H9 (cell line): ENCODE data around the gene KLF6. TPM values are rescaled to one million over a fixed set of nuclear protein-coding genes. Genes with fewer than 3 reads are reported as not detected.

Experiments
- DNase-seq: peaks from one replicate; pipeline ENCODE4 v3.0.0-alpha.2; 2017
- H2AFZ ChIP-seq: one replicate; pipeline ENCODE4 v1.6.1; 2013; ENCODE audit warnings: mild to moderate bottlenecking, low read length, control low read depth, moderate library complexity
- H2AK5ac ChIP-seq: 2 replicates; pipeline ENCODE4 v1.6.1; 2013; ENCODE audit warnings: low read length, control low read depth, mixed read lengths; ENCODE audit not compliant: insufficient read length
- H2BK120ac ChIP-seq: one replicate; pipeline ENCODE4 v1.6.1; 2013; ENCODE audit warnings: low read depth, mild to moderate bottlenecking, low read length, control low read depth, inconsistent platforms; ENCODE audit not compliant: poor library complexity, severe bottlenecking
- H2BK12ac ChIP-seq: 2 replicates; pipeline ENCODE4 v1.6.1; 2013; ENCODE audit warnings: low read length, control low read depth, mixed read lengths, low read depth; ENCODE audit not compliant: insufficient read length
- H2BK15ac ChIP-seq: 2 replicates; pipeline ENCODE4 v1.6.1; 2013; ENCODE audit warnings: low read depth, low read length, control low read depth
- H2BK20ac ChIP-seq: one replicate; pipeline ENCODE4 v1.6.1; 2013; ENCODE audit warnings: low read depth, mild to moderate bottlenecking, low read length, control low read depth, inconsistent platforms; ENCODE audit not compliant: poor library complexity, severe bottlenecking
- H2BK5ac ChIP-seq: 2 replicates; pipeline ENCODE4 v1.6.1; 2013; ENCODE audit warnings: low read length, control low read depth, mixed read lengths; ENCODE audit not compliant: insufficient read length
- H3K14ac ChIP-seq: 2 replicates; pipeline ENCODE4 v1.6.1; 2013; ENCODE audit warnings: low read length, control low read depth; ENCODE audit not compliant: insufficient read depth
- H3K18ac ChIP-seq: 2 replicates; pipeline ENCODE4 v1.6.1; 2013; ENCODE audit warnings: low read depth, mild to moderate bottlenecking, mixed read lengths, low read length, control low read depth; ENCODE audit not compliant: insufficient read length
- H3K23ac ChIP-seq: 2 replicates; pipeline ENCODE4 v1.6.1; 2013; ENCODE audit warnings: low read length, control low read depth, mixed read lengths, low read depth; ENCODE audit not compliant: insufficient read length
- H3K23me2 ChIP-seq: 2 replicates; pipeline ENCODE4 v1.6.1; 2013; ENCODE audit warnings: low read depth, mild to moderate bottlenecking, mixed read lengths, low read length, control low read depth; ENCODE audit not compliant: insufficient read length, poor library complexity, severe bottlenecking
- H3K27ac ChIP-seq: 2 replicates; pipeline ENCODE4 v1.5.1; 2013; ENCODE audit warnings: low read length, control low read depth, mixed read lengths, low read depth; ENCODE audit not compliant: insufficient read length
- H3K27me3 ChIP-seq: 2 replicates; pipeline ENCODE4 v1.6.1; 2013; ENCODE audit warnings: low read length, control low read depth, inconsistent platforms; ENCODE audit not compliant: insufficient read depth
- H3K4ac ChIP-seq: 2 replicates; pipeline ENCODE4 v1.6.1; 2013; ENCODE audit warnings: low read depth, mild to moderate bottlenecking, control low read depth, inconsistent platforms, low read length, moderate library complexity
- H3K4me1 ChIP-seq: 2 replicates; pipeline ENCODE4 v1.6.1; 2013; ENCODE audit warnings: low read length, control low read depth, inconsistent platforms; ENCODE audit not compliant: insufficient read depth
- H3K4me2 ChIP-seq: 2 replicates; pipeline ENCODE4 v1.6.1; 2013; ENCODE audit warnings: low read length, control low read depth, mixed read lengths; ENCODE audit not compliant: insufficient read length, insufficient read depth
- H3K56ac ChIP-seq: 2 replicates; pipeline ENCODE4 v1.6.1; 2013; ENCODE audit warnings: low read depth, mild to moderate bottlenecking, mixed read lengths, low read length, control low read depth; ENCODE audit not compliant: insufficient read length
- H3K79me1 ChIP-seq: 2 replicates; pipeline ENCODE4 v1.6.1; 2013; ENCODE audit warnings: low read depth, mild to moderate bottlenecking, moderate library complexity, low read length, control low read depth, inconsistent platforms; ENCODE audit not compliant: insufficient read depth, poor library complexity, severe bottlenecking
- H3K79me2 ChIP-seq: 2 replicates; pipeline ENCODE4 v1.6.1; 2013; ENCODE audit warnings: low read length, control low read depth, inconsistent platforms; ENCODE audit not compliant: insufficient read depth
- H3K9ac ChIP-seq: 2 replicates; pipeline ENCODE4 v1.6.1; 2013; ENCODE audit warnings: low read length, control low read depth, mixed read lengths; ENCODE audit not compliant: insufficient read length; ENCODE audit errors: extremely low read depth
- H3K9me3 ChIP-seq: one replicate; pipeline ENCODE4 v1.6.1; 2013; ENCODE audit warnings: low read depth, low read length, inconsistent platforms; ENCODE audit not compliant: control insufficient read depth
- H3T11ph ChIP-seq: one replicate; pipeline ENCODE4 v1.6.1; 2013; ENCODE audit warnings: mild to moderate bottlenecking, low read length, control low read depth, inconsistent platforms
- H4K20me1 ChIP-seq: one replicate; pipeline ENCODE4 v1.6.1; 2013; ENCODE audit not compliant: control insufficient read depth, insufficient read length, insufficient read depth
- H4K5ac ChIP-seq: 2 replicates; pipeline ENCODE4 v1.6.1; 2013; ENCODE audit warnings: low read depth, mild to moderate bottlenecking, mixed read lengths, low read length, control low read depth; ENCODE audit not compliant: insufficient read length
- H4K8ac ChIP-seq: replicated peaks from 2 replicates; pipeline ENCODE4 v1.6.1; 2013; ENCODE audit warnings: low read length, control low read depth, mixed read lengths, low read depth; ENCODE audit not compliant: insufficient read length
- H4K91ac ChIP-seq: 2 replicates; pipeline ENCODE4 v1.6.1; 2013; ENCODE audit warnings: low read depth, mild to moderate bottlenecking, moderate library complexity, mixed read lengths, low read length, control low read depth; ENCODE audit not compliant: insufficient read length
- H3K27ac Mint-ChIP-seq, 3 experiments: 2 replicates in 2 of 3; 3 replicates in 1 of 3; pipeline ENCODE4 v1.8.0; 2020 to 2021; ENCODE audit warnings: mixed read lengths in 3 of 3, mild to moderate bottlenecking in 1 of 3, moderate library complexity in 1 of 3
- H3K27me3 Mint-ChIP-seq: 2 replicates; pipeline ENCODE4 v1.8.0; 2021; ENCODE audit warnings: low read depth, mild to moderate bottlenecking, moderate library complexity, mixed read lengths
- H3K36me3 Mint-ChIP-seq, 3 experiments: 2 replicates in 2 of 3; 3 replicates in 1 of 3; pipeline ENCODE4 v1.8.0; 2020 to 2021; ENCODE audit warnings: low read depth in 3 of 3, mixed read lengths in 3 of 3; ENCODE audit not compliant: insufficient read depth in 1 of 3
- H3K4me1 Mint-ChIP-seq, 2 experiments: 2 replicates each; pipeline ENCODE4 v1.8.0; 2020; ENCODE audit warnings: mixed read lengths in 2 of 2
- H3K4me3 Mint-ChIP-seq, 2 experiments: 2 replicates in 1 of 2; 3 replicates in 1 of 2; pipeline ENCODE4 v1.8.0; 2020 to 2021; ENCODE audit warnings: mild to moderate bottlenecking in 2 of 2, mixed read lengths in 2 of 2, moderate library complexity in 1 of 2
- H3K9me3 Mint-ChIP-seq, 2 experiments: 2 replicates in 1 of 2; 3 replicates in 1 of 2; pipeline ENCODE4 v1.8.0; 2020; ENCODE audit warnings: mild to moderate bottlenecking in 2 of 2, mixed read lengths in 2 of 2, moderate library complexity in 1 of 2
- WGBS: extraction: QIAGEN DNeasy Blood & Tissue Kit; methylation state at CpG from one replicate; pipeline ENCODE4 v1.1.7; 2013; ENCODE audit warnings: missing lambda C conversion rate, low lambda C conversion rate, mixed read lengths; ENCODE audit not compliant: insufficient read length; ENCODE audit errors: extremely low coverage; 5-methylcytosine and 5-hydroxymethylcytosine counted together
- total RNA-seq: library from RNA; stranded (reverse); gene quantifications from 2 replicates; pipeline ENCODE4 v1.2.1, GENCODE V29; 2021
- TF ChIP-seq, protein P1 (sequence below): fragments of 200-600 bp; sonication (generic); conservative IDR thresholded peaks from 3 replicates; pipeline ENCODE4 v1.8.0; 2021; ENCODE audit warnings: antibody characterized with exemption, mild to moderate bottlenecking

Gene KLF6
- total RNA-seq, 1 experiment from 2014 or later, result 19.3 TPM

DNA sequence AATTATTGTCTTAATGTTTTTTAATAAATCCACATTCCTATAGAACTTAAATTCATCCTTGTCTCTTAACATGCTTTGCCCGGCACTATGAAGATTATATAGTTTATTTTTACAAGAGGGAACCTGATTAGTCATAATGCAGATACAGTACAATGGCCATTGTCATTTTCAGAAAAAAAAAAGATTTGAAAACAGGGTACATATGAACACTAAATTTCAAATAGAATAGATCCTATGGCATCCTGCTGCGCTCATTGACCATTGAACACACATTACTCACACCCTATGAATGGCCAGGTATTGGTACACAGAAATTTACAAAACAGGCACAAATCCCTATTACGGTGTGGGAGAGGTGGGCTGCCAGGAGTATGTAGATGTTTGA lies 2.0 kb upstream of the KLF6 start:
- Mint-ChIP-seq H3K27me3 (peaks cover 4% of the 10 kb centered on the region; the same call in 1 of the 2 replicates), H3K9me3 (peaks cover 5 to 8% of the 10 kb centered on the region in 2 experiments; a peak in 4 of 5 replicates), H3K27ac (peak overlapping the region in 2 of 3 experiments; percentile 98 to 99; a peak in 3 of 7 replicates), H3K36me3 (peaks cover under 1 to 23% (median 20%) of the 10 kb centered on the region in 3 experiments), H3K4me3 (peak overlapping the region; percentile 88 to 95; a peak in 3 of 5 replicates), H3K4me1 (peaks cover 35 to 40% of the 10 kb centered on the region in 2 experiments)
- no peak overlapping the region for H3T11ph ChIP-seq
- H3K18ac ChIP-seq, result no peak overlapping the region
- TF ChIP-seq, protein P1, sequence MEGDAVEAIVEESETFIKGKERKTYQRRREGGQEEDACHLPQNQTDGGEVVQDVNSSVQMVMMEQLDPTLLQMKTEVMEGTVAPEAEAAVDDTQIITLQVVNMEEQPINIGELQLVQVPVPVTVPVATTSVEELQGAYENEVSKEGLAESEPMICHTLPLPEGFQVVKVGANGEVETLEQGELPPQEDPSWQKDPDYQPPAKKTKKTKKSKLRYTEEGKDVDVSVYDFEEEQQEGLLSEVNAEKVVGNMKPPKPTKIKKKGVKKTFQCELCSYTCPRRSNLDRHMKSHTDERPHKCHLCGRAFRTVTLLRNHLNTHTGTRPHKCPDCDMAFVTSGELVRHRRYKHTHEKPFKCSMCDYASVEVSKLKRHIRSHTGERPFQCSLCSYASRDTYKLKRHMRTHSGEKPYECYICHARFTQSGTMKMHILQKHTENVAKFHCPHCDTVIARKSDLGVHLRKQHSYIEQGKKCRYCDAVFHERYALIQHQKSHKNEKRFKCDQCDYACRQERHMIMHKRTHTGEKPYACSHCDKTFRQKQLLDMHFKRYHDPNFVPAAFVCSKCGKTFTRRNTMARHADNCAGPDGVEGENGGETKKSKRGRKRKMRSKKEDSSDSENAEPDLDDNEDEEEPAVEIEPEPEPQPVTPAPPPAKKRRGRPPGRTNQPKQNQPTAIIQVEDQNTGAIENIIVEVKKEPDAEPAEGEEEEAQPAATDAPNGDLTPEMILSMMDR, result no peak
- peaks cover 22% of the 10 kb centered on the region for H3K23me2 ChIP-seq
- H4K8ac ChIP-seq, result no peak overlapping the region
- H2BK15ac ChIP-seq, result no peak overlapping the region
- H2BK20ac ChIP-seq, result no peak overlapping the region
- peak overlapping the region; percentile 72 for H3K4me2 ChIP-seq
- DNase-seq, result no peak
- no peak overlapping the region for H4K5ac ChIP-seq
- no peak overlapping the region for H3K14ac ChIP-seq
- no peak overlapping the region for H3K27ac ChIP-seq
- H4K20me1 ChIP-seq, result peaks cover under 1% of the 10 kb centered on the region
- peaks cover 8% of the 10 kb centered on the region; the same call in 1 of the 2 replicates for H3K4me1 ChIP-seq
- H3K23ac ChIP-seq, result no peak overlapping the region
- no peak overlapping the region for H3K4ac ChIP-seq
- H3K79me1 ChIP-seq, result peaks cover 2% of the 10 kb centered on the region
- no peak overlapping the region for H2BK5ac ChIP-seq
- no peaks in the 10 kb centered on the region for H3K9me3 ChIP-seq
- no peaks in the 10 kb centered on the region for H3K27me3 ChIP-seq
- no peak overlapping the region for H2AFZ ChIP-seq
- H2AK5ac ChIP-seq, result no peak overlapping the region
- no peak overlapping the region for H2BK120ac ChIP-seq
- H3K56ac ChIP-seq, result no peak overlapping the region
- H2BK12ac ChIP-seq, result no peak overlapping the region
- no peak overlapping the region for H4K91ac ChIP-seq
- no CpG with 5 or more reads among the region's 3 CpGs for WGBS
- no peak overlapping the region for H3K9ac ChIP-seq
- H3K79me2 ChIP-seq, result peaks cover 22% of the 10 kb centered on the region; the same call in 1 of the 2 replicates
